Activated naive CD8-positive, alpha-beta T cell (primary cell): ENCODE data around the gene SPEN.
"Not testable (repeated sequence)": the region's sequence is repeated elsewhere in the genome, so short reads cannot be mapped to it uniquely, and the experiment has no call there.

ENCODE experiments used
- H3K27ac Mint-ChIP-seq: one replicate; pipeline ENCODE4 v1.8.0; 2021; ENCODE audit warnings: mixed read lengths
- H3K27me3 Mint-ChIP-seq: one replicate; pipeline ENCODE4 v1.8.0; 2021; ENCODE audit warnings: mixed read lengths
- H3K36me3 Mint-ChIP-seq: one replicate; pipeline ENCODE4 v1.8.0; 2021; ENCODE audit warnings: mixed read lengths
- H3K4me1 Mint-ChIP-seq: one replicate; pipeline ENCODE4 v1.8.0; 2021; ENCODE audit warnings: low read depth, mixed read lengths
- H3K4me3 Mint-ChIP-seq: one replicate; pipeline ENCODE4 v1.8.0; 2021; ENCODE audit warnings: mild to moderate bottlenecking, mixed read lengths
- H3K9me3 Mint-ChIP-seq: one replicate; pipeline ENCODE4 v1.8.0; 2021; ENCODE audit warnings: low read depth, mixed read lengths

SPEN gene

GRCh38 chr1:15966081-15966955 is 118.8 kb downstream of the SPEN start:
- peaks cover 75% of the 10 kb centered on the region for H3K4me1 Mint-ChIP-seq
- peak overlapping the region; percentile 99 for H3K27ac Mint-ChIP-seq
- no peaks in the 10 kb centered on the region for H3K9me3 Mint-ChIP-seq
- peak overlapping the region; percentile 86 for H3K4me3 Mint-ChIP-seq
- H3K36me3 Mint-ChIP-seq: peaks cover 13% of the 10 kb centered on the region
- no peaks in the 10 kb centered on the region for H3K27me3 Mint-ChIP-seq

GRCh38 chr1:15966956-15967344 is 119.4 kb downstream of the SPEN start:
- Mint-ChIP-seq H3K27ac (peak overlapping the region; percentile 96), H3K4me1 (peaks cover 73% of the 10 kb centered on the region), H3K27me3 (no peaks in the 10 kb centered on the region), H3K4me3 (peak overlapping the region; percentile 51), H3K36me3 (peaks cover 14% of the 10 kb centered on the region), H3K9me3 (no peaks in the 10 kb centered on the region)

DNA sequence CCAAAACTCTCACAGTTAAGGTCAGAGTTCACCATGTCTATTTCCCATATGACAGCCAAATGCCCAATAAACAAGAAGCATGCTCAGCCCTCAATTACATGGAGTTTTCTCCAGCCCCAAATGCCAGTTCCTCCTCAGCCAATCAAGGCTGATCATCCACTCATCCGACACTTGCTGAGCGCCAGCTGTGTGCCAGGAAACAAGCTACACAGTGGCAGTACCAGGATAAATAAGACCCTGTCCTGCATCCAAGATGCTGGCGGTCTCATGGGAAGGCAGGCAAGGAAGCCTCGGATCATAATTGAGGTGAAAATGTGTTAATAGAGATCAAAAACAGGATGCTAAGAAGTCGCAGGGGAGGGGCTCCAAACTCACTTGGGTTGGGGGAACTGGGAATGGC is 120.7 kb downstream of the SPEN start:
- H3K27me3 Mint-ChIP-seq: no peaks in the 10 kb centered on the region
- peak overlapping the region; percentile 44 for H3K4me3 Mint-ChIP-seq
- H3K9me3 Mint-ChIP-seq: no peaks in the 10 kb centered on the region
- H3K36me3 Mint-ChIP-seq: peaks cover 20% of the 10 kb centered on the region
- H3K4me1 Mint-ChIP-seq: peaks cover 75% of the 10 kb centered on the region
- H3K27ac Mint-ChIP-seq: peak overlapping the region; percentile 96

GRCh38 chr1:15969321-15969880 is 121.9 kb downstream of the SPEN start:
- no peaks in the 10 kb centered on the region for H3K27me3 Mint-ChIP-seq
- H3K4me3 Mint-ChIP-seq: no peak overlapping the region
- no peaks in the 10 kb centered on the region for H3K9me3 Mint-ChIP-seq
- H3K4me1 Mint-ChIP-seq: peaks cover 73% of the 10 kb centered on the region
- H3K27ac Mint-ChIP-seq: peak overlapping the region; percentile 50
- H3K36me3 Mint-ChIP-seq: peaks cover 22% of the 10 kb centered on the region

DNA sequence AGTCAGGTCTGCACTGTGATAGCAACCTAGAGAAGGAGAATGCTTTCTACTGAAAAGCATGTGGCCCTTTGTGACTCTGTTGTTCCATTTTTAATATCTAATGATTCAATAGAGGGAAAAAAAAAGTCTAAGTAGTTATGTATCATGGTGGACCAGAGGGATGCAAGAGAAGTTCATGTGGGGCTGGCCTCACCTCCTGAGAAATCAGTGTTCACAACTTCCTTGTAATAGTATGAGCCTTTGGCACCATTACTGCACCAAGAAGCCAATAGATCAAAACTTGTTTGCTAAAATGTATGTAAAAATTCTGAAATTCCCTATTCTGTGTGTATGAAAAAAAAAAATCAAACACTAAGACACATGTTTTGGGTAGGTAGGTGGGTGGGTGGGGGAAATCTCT is 123.4 kb downstream of the SPEN start:
- Mint-ChIP-seq H3K27me3 (no peaks in the 10 kb centered on the region), H3K9me3 (no peaks in the 10 kb centered on the region), H3K4me3 (peak overlapping the region; percentile 59), H3K27ac (peak overlapping the region; percentile 66), H3K36me3 (peaks cover 22% of the 10 kb centered on the region), H3K4me1 (peaks cover 70% of the 10 kb centered on the region)

DNA sequence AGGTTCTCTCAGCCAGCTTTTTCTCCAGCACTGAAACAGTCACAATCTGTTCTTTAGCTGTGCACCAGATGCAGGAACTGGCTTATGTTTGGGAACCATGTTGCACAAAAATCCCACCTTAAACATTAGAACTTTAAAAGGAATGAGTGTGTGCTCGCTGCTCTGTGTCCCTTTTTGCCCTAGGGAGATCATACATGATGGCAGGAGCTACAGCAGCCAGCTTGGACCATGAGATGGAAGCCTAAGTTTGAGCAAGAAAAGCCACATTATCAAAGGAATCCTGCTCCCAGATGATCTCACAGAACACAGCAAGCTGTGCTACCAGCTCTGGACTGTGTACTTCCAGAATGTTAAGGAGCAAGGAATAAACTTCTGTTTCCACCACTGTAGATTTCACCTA is 124.9 kb downstream of the SPEN start:
- Mint-ChIP-seq H3K9me3 (no peaks in the 10 kb centered on the region), H3K27me3 (no peaks in the 10 kb centered on the region), H3K4me3 (peak overlapping the region; percentile 5), H3K4me1 (peaks cover 66% of the 10 kb centered on the region), H3K27ac (peak overlapping the region; percentile 67), H3K36me3 (peaks cover 22% of the 10 kb centered on the region)

GRCh38 chr1:15973772-15974171 is 126.3 kb downstream of the SPEN start:
- Mint-ChIP-seq H3K4me3 (peak overlapping the region; percentile 38), H3K27ac (peak overlapping the region; percentile 67), H3K4me1 (peaks cover 55% of the 10 kb centered on the region), H3K27me3 (no peaks in the 10 kb centered on the region), H3K9me3 (no peaks in the 10 kb centered on the region), H3K36me3 (peaks cover 22% of the 10 kb centered on the region)

DNA sequence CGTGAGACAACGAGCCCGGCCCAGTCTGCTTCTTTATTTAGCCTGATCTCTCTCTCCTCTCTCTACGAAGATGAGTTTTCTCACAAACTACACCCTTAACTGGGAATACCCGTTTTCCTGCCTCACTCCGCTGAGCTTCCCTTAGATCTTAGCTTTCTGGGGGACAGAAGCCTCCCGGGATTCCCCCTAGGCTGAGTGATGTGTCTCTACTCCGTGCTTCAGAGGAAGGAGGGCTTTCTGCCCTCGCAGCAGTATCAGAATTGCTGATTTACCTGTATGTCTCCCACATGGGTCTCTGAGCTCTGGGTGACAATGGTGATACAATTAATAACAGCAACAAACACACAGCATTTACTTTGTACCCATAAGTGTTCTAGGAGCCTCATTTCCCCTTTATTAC is 127.3 kb downstream of the SPEN start:
- Mint-ChIP-seq H3K4me1 (peaks cover 54% of the 10 kb centered on the region), H3K36me3 (peaks cover 21% of the 10 kb centered on the region), H3K4me3 (peak overlapping the region; percentile 92), H3K27ac (peak overlapping the region; percentile 95), H3K27me3 (no peaks in the 10 kb centered on the region), H3K9me3 (no peaks in the 10 kb centered on the region)

DNA sequence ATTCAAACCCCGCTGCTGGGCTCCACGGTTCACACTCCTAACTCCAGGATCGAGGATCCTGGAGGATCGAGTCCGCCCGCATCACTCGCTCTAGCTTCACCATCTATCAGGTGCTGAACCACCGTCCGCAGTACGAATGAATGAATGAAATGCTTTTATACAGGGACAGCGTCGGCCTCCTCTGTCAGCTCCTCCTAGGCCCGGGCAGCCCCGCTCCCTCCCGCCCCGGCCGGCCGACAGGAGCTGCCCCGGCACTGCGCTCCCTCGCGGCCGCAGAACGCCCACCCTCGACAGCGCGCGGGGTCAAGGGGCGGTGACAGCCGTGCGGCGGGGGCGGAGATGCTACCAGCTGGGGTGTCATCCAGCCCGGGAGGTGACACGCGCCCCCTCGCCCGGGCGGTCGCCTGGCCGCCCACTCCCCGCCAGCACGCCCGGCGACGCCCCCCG is 127.9 kb downstream of the SPEN start:
- peaks cover 18% of the 10 kb centered on the region for H3K36me3 Mint-ChIP-seq
- peaks cover 51% of the 10 kb centered on the region for H3K4me1 Mint-ChIP-seq
- H3K27me3 Mint-ChIP-seq: no peaks in the 10 kb centered on the region
- H3K4me3 Mint-ChIP-seq: peak overlapping the region; percentile 92
- peak overlapping the region; percentile 95 for H3K27ac Mint-ChIP-seq
- no peaks in the 10 kb centered on the region for H3K9me3 Mint-ChIP-seq

DNA sequence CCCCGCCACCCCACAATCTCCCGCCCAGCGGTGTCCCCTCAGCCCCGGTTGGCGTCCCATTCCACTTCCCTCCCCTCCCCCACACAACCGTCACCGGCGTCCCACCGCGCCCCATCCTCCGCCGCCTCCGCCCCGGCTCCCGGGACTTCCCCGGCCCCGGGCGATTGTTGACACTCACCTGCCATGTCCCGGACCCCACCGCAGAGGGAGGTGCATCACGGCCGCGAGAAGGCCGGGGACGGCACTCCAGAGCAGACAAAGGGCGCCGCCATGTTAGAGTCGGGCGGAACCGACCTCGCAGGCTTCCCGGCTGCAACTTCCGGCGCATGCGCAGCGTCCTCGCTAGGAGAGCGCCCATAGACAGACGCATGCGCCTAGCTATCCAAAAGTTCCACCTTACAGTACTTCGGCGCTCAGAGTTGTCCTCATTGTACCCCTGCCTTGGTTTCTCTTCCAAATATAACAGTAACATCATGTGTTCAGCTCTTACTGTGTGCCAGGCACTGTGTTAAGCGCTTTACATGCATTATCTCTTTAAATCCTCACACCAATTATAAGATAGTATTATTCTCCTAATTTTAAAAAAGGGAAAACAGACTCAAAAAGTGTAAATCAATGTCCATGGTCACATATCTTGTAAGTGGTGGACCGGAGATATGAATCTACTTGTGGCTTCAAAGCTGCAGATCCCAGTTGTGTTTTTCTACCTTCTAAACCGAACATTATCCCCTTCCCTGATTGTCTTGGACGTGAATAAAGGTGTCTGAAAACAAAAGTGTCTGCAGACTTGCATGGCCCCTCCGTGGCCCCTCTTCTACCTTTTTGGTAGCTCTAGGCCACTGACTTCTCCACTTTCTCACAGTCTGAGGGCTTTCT is 128.5 kb downstream of the SPEN start, which contains the start of gene ZBTB17:
Gene ZBTB17 (minus strand): TSS at position 297 of the 876 bp plus-strand sequence. CDS start 27,606 bp downstream, outside the sequence.
- Mint-ChIP-seq H3K27me3 (no peaks in the 10 kb centered on the region), H3K4me3 (peak within 1 kb of the TSS; percentile 92), H3K36me3 (peaks cover 13% of the 10 kb centered on the region), H3K4me1 (peaks cover 44% of the 10 kb centered on the region), H3K9me3 (no peaks in the 10 kb centered on the region), H3K27ac (peak within 1 kb of the TSS; percentile 95)

- H3K27ac Mint-ChIP-seq: peak overlapping the region; percentile 34
- H3K4me3 Mint-ChIP-seq: peak overlapping the region; percentile 46
These were observed 130.4 kb downstream of the SPEN start for GRCh38 chr1:15977947-15978346.

DNA sequence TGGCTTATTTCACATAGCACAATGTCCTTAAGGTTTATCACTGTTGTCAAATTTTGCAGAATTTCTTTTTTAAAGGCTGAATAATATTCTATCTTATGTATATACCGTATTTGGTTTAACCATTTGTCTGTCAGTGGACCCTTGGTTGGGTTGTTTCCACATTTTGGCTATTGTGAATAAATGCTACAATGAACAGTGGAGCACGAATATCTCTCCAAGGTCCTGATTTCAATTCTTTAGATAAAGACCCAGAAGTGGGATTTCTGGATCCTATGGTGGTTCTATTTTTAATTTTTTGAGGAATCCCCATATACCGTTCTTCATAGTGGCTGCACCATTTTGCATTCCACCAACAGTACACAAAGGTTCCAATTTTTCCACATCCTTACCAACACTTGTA is 134.2 kb downstream of the SPEN start:
- Mint-ChIP-seq H3K4me3 (no peak overlapping the region), H3K27ac (no peak overlapping the region), H3K9me3 (no peaks in the 10 kb centered on the region), H3K27me3 (no peaks in the 10 kb centered on the region), H3K4me1 (peaks cover 18% of the 10 kb centered on the region), H3K36me3 (no peaks in the 10 kb centered on the region)

More at GRCh38 chr1:15977947-15978346, 130.4 kb downstream of the SPEN start:
- H3K9me3 Mint-ChIP-seq, H3K36me3 Mint-ChIP-seq, H3K27me3 Mint-ChIP-seq: not testable (repeated sequence)
- peaks cover 31% of the 10 kb centered on the region for H3K4me1 Mint-ChIP-seq

- Mint-ChIP-seq H3K4me1 (peaks cover 15% of the 10 kb centered on the region), H3K27me3 (no peaks in the 10 kb centered on the region), H3K4me3 (no peak overlapping the region), H3K36me3 (no peaks in the 10 kb centered on the region), H3K27ac (no peak overlapping the region), H3K9me3 (no peaks in the 10 kb centered on the region)
These were observed 135.8 kb downstream of the SPEN start for GRCh38 chr1:15983275-15983674.

DNA sequence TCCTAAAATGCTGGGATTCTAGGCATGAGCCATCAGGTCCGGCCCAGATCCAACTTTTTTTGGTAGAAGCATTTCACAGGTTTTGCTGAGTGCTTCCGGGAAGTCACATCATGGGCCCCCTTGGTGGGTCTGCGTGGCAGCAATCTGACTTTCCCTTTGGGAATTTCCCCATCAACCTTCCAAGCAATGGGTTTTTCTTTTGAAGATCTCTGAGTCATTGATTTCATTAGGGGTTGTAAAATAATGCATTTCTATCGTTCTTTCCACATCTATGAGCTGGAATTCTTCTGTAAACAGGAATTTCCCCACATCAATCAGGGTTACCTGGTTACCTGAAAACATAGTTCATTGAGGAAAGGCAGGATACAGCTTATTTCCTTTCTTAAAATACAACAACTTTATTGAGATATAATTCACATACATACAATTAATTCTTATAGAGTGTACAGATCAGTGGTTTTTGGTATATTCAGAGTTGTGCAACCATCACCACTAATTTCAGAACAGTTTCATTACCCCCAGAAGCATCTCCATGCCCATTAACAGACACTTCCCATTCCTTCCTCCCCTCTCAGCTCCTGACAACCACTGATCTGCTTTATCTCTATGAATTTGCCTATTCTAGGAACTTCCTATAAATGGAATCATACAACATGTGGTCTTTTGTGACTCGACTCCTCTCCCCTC is 138.2 kb downstream of the SPEN start:
- no peaks in the 10 kb centered on the region for H3K9me3 Mint-ChIP-seq
- peak overlapping the region; percentile 12 for H3K27ac Mint-ChIP-seq
- H3K36me3 Mint-ChIP-seq: no peaks in the 10 kb centered on the region
- peaks cover 15% of the 10 kb centered on the region for H3K4me1 Mint-ChIP-seq
- no peaks in the 10 kb centered on the region for H3K27me3 Mint-ChIP-seq
- no peak overlapping the region for H3K4me3 Mint-ChIP-seq
